K562 (cell line): ENCODE measurements around the gene PHLDB1. TPM values are rescaled to one million over a fixed set of nuclear protein-coding genes. Genes with fewer than 3 reads are reported as not detected.
A peak's percentile ranks its signal among the peaks of the same experiment; 100 is the strongest.

Experiments used
- ARHGAP35 ChIP-seq: fragments of 450-650 bp; IDR thresholded peaks from 2 replicates; pipeline ENCODE4 v1.6.1; 2018; ENCODE audit not compliant: partially characterized antibody
- BRD4 ChIP-seq: fragments of 200-600 bp; sonication (generic); IDR thresholded peaks from 2 replicates; pipeline ENCODE4 v1.6.1; 2017; ENCODE audit warnings: inconsistent platforms
- CBX1 ChIP-seq: sonication (generic); IDR thresholded peaks from 2 replicates; pipeline ENCODE4 v1.6.1; 2016; ENCODE audit warnings: antibody characterized with exemption, low read depth, mild to moderate bottlenecking
- CC2D1A ChIP-seq: fragments of 450-650 bp; IDR thresholded peaks from 2 replicates; pipeline ENCODE4 v1.6.1; 2017; ENCODE audit warnings: mild to moderate bottlenecking
- CXXC5 ChIP-seq: fragments of 250-450 bp; sonication (Bioruptor Pico); IDR thresholded peaks from 2 replicates; pipeline ENCODE4 v1.8.0; 2022; ENCODE audit warnings: inconsistent platforms, mild to moderate bottlenecking, moderate library complexity
- EP300 ChIP-seq: IDR thresholded peaks from 2 replicates; pipeline ENCODE4 v1.6.1; 2012; ENCODE audit warnings: low read length, improper control_type of control experiment
- GTF2A2 ChIP-seq: IDR thresholded peaks from 2 replicates; pipeline ENCODE4 v1.6.1; 2016; ENCODE audit warnings: mild to moderate bottlenecking, missing genetic modification characterization, missing compliant biosample characterization
- JUN ChIP-seq, 2 experiments: sonication (generic) in 1 of 2; formaldehyde crosslinking in 1 of 2; IDR thresholded peaks; 2 replicates each; pipeline versions ENCODE4 v1.6.1 to v1.8.0; 2012 to 2022; ENCODE audit warnings: borderline replicate concordance in 2 of 2, mild to moderate bottlenecking in 2 of 2, improper control_type of control experiment in 1 of 2, low read depth in 1 of 2, low read length in 1 of 2, missing genetic modification reagents in 1 of 2
- JUNB ChIP-seq: fragments of 450-650 bp; formaldehyde crosslinking; conservative IDR thresholded peaks from 2 replicates; pipeline ENCODE4 v1.4.0; 2020; ENCODE audit warnings: mild to moderate bottlenecking
- NR3C1 ChIP-seq: sonication (generic); formaldehyde crosslinking; IDR thresholded peaks from 2 replicates; pipeline ENCODE4 v1.8.1; 2022; ENCODE audit warnings: missing genetic modification reagents
- PHF20 ChIP-seq: fragments of 450-650 bp; IDR thresholded peaks from 2 replicates; pipeline ENCODE4 v1.6.1; 2018; ENCODE audit not compliant: partially characterized antibody
- PPARD ChIP-seq: fragments of 250-450 bp; sonication (Bioruptor Pico); IDR thresholded peaks from 2 replicates; pipeline ENCODE4 v1.8.0; 2022; ENCODE audit warnings: inconsistent platforms, mild to moderate bottlenecking, moderate library complexity
- TARDBP ChIP-seq: fragments of 450-650 bp; IDR thresholded peaks from 2 replicates; pipeline ENCODE4 v1.6.1; 2016
- ZBTB17 ChIP-seq: fragments of 450-650 bp; formaldehyde crosslinking; IDR thresholded peaks from 2 replicates; pipeline ENCODE4 v1.4.0; 2020; ENCODE audit warnings: mild to moderate bottlenecking
- ZNF316 ChIP-seq: fragments of 450-650 bp; IDR thresholded peaks from 2 replicates; pipeline ENCODE4 v1.6.1; 2016
- ZNF507 ChIP-seq: conservative IDR thresholded peaks from 2 replicates; pipeline ENCODE4 v1.6.1; 2017; ENCODE audit warnings: missing genetic modification characterization, missing compliant biosample characterization
- ZNF584 ChIP-seq: fragments of 200-800 bp; sonication (Bioruptor generic); IDR thresholded peaks from 2 replicates; pipeline ENCODE4 v1.6.1; 2016; ENCODE audit warnings: low read depth, mild to moderate bottlenecking, missing genetic modification characterization, missing compliant biosample characterization
- polyA plus RNA-seq, 8 experiments: library from polyadenylated mRNA; depleted of rRNA in 4 of 8; stranded (reverse) in 5 of 8; unstranded in 3 of 8; fragments of >200 nt; fragmentation: Nextera tagmentation in 2 of 8; fragmentation: Illumina TruSeq in 1 of 8; extraction: Ambion mirVana in 2 of 8; extraction: Trizol in 1 of 8; gene quantifications; 2 replicates each; pipeline versions ENCODE4 v1.2.1 to v1.2.3, GENCODE V29; 2011 to 2014; ENCODE audit warnings: inconsistent platforms in 1 of 8, missing spikeins in 1 of 8
- total RNA-seq, 7 experiments: library from RNA; depleted of rRNA in 6 of 7; stranded (reverse); fragments of >200 nt in 6 of 7; fragmentation: Illumina TruSeq in 2 of 7; extraction: Trizol in 2 of 7; gene quantifications; 2 replicates each; pipeline versions ENCODE4 v1.2.1 to v1.2.3, GENCODE V29; 2011 to 2021; ENCODE audit warnings: low replicate concordance in 1 of 7
- TF ChIP-seq, protein P1 (sequence below), 2 experiments: IDR thresholded peaks; 2 replicates each; pipeline ENCODE4 v1.6.1; 2012; ENCODE audit warnings: improper control_type of control experiment in 2 of 2, low read depth in 2 of 2, low read length in 2 of 2, borderline replicate concordance in 1 of 2
- TF ChIP-seq, protein P2 (sequence below): sonication (generic); formaldehyde crosslinking; IDR thresholded peaks from 2 replicates; pipeline ENCODE4 v1.8.1; 2023; ENCODE audit warnings: mild to moderate bottlenecking, missing genetic modification reagents
- TF ChIP-seq, protein P3 (sequence below), 2 experiments: fragments of 250-450 bp in 1 of 2; fragments of 450-650 bp in 1 of 2; sonication (Bioruptor Pico) in 1 of 2; IDR thresholded peaks; 2 replicates each; pipeline versions ENCODE4 v1.6.1 to v1.8.0; 2016 to 2021; ENCODE audit warnings: mild to moderate bottlenecking in 2 of 2, moderate library complexity in 2 of 2, missing compliant biosample characterization in 1 of 2, missing genetic modification characterization in 1 of 2
- TF ChIP-seq, protein P4 (sequence below): conservative IDR thresholded peaks from 2 replicates; pipeline ENCODE4 v1.6.1; 2011; ENCODE audit warnings: low read depth, mild to moderate bottlenecking, low read length; ENCODE audit not compliant: control insufficient read depth

PHLDB1 gene
- total and polyA plus RNA-seq, 9 of the 15 experiments (the other 6 are each of a cell fraction or from before 2014, with no cell fraction given): 2.0 to 28.7 (median 16.2) TPM

DNA sequence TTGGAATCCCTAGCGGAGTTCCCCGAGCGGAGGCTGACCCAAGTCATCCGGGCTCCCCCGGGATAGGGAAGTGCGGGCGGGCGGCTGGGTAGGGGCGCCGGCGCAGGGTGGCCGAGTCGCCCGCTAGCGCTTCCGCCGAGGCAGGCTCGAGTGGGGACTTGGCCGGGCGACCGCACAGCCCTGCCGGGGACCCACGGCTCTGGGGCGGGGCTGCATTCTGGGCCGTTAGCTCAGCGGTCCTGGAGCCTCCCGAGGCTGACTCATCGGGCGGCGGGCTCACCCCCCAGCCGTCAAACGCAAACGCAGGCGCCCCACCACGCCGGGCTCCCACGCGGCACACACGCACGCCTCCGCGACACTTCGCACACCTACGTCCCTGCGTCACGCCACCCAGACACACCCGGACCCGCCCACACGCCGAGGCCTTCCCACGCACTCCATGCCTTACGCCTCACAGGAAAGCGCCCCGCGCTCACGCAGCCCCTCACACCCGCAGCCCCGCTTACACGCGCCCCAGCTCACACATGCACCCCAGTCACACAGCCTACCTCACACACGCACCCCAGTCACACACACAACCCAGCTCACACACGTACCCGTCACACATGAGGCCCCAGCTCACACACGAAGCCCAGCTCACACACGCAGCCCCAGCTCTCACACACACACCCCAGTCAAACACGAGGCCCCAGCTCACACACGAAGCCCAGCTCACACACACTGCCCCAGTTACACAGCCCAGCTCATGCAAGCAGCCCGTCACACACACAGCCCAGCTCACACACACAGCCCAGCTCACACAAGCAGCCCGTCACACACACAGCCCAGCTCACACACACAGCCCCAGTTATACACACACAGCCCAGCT is 1.2 kb downstream of the PHLDB1 start (continued):
- TF ChIP-seq GTF2A2 (tag) (no peak), ZNF316 (peak; percentile 10; the same call in 1 of the 2 replicates), TARDBP (0 out of 2 replicates have a peak, but pooled peaks have one; percentile 65), BRD4 (peak; percentile 23; the same call in 1 of the 2 replicates), JUN (IDR thresholded peaks at IDR 0.05; ENCODE audit: borderline replicate concordance, low read depth, low read length) (peak; percentile 67; the same call in 1 of the 2 replicates), JUN (CRISPR knock-in tag; IDR thresholded peaks at IDR 0.05; ENCODE audit: borderline replicate concordance) (peak; percentile 72; the same call in 1 of the 2 replicates), ZNF507 (tag) (no peak), CXXC5 (CRISPR knock-in tag) (peak; percentile 96), PPARD (CRISPR knock-in tag) (no peak), ZBTB17 (peak; percentile 70; the same call in 1 of the 2 replicates), PHF20 (peak; percentile 24), CBX1 (no peak; the same call in none of the 2 replicates), CC2D1A (0 out of 2 replicates have a peak, but pooled peaks have one; percentile 51), ZNF584 (CRISPR knock-in tag) (0 out of 2 replicates have a peak, but pooled peaks have one; percentile 29), EP300 (0 out of 2 replicates have a peak, but pooled peaks have one; percentile 4), NR3C1 (CRISPR knock-in tag) (peak; percentile 85), ARHGAP35 (no peak), JUNB (CRISPR knock-in tag) (peak; percentile 20; the same call in 1 of the 2 replicates)
- TF ChIP-seq, protein P1, sequence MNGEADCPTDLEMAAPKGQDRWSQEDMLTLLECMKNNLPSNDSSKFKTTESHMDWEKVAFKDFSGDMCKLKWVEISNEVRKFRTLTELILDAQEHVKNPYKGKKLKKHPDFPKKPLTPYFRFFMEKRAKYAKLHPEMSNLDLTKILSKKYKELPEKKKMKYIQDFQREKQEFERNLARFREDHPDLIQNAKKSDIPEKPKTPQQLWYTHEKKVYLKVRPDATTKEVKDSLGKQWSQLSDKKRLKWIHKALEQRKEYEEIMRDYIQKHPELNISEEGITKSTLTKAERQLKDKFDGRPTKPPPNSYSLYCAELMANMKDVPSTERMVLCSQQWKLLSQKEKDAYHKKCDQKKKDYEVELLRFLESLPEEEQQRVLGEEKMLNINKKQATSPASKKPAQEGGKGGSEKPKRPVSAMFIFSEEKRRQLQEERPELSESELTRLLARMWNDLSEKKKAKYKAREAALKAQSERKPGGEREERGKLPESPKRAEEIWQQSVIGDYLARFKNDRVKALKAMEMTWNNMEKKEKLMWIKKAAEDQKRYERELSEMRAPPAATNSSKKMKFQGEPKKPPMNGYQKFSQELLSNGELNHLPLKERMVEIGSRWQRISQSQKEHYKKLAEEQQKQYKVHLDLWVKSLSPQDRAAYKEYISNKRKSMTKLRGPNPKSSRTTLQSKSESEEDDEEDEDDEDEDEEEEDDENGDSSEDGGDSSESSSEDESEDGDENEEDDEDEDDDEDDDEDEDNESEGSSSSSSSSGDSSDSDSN (IDR thresholded peaks at IDR 0.05; ENCODE audit: borderline replicate concordance in 1 of 2, low read depth in 2 of 2, low read length in 2 of 2): peak; percentile 75 to 96; a peak in 3 of 4 replicates
- TF ChIP-seq, protein P2, sequence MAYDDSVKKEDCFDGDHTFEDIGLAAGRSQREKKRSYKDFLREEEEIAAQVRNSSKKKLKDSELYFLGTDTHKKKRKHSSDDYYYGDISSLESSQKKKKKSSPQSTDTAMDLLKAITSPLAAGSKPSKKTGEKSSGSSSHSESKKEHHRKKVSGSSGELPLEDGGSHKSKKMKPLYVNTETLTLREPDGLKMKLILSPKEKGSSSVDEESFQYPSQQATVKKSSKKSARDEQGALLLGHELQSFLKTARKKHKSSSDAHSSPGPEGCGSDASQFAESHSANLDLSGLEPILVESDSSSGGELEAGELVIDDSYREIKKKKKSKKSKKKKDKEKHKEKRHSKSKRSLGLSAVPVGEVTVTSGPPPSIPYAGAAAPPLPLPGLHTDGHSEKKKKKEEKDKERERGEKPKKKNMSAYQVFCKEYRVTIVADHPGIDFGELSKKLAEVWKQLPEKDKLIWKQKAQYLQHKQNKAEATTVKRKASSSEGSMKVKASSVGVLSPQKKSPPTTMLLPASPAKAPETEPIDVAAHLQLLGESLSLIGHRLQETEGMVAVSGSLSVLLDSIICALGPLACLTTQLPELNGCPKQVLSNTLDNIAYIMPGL (CRISPR knock-in tag): no peak
- TF ChIP-seq, protein P3, sequence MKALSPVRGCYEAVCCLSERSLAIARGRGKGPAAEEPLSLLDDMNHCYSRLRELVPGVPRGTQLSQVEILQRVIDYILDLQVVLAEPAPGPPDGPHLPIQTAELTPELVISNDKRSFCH (CRISPR knock-in tag; IDR thresholded peaks at IDR 0.05): no peak
- TF ChIP-seq, protein P3 (tag; IDR thresholded peaks at IDR 0.05): peak; percentile 50; the same call in 1 of the 2 replicates
- TF ChIP-seq, protein P4, sequence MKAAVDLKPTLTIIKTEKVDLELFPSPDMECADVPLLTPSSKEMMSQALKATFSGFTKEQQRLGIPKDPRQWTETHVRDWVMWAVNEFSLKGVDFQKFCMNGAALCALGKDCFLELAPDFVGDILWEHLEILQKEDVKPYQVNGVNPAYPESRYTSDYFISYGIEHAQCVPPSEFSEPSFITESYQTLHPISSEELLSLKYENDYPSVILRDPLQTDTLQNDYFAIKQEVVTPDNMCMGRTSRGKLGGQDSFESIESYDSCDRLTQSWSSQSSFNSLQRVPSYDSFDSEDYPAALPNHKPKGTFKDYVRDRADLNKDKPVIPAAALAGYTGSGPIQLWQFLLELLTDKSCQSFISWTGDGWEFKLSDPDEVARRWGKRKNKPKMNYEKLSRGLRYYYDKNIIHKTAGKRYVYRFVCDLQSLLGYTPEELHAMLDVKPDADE: peak; percentile 76
